Sigmoid colon (tissue), 4 donors: ENCODE results near the gene MYLK.

ENCODE experiments used
- EP300 ChIP-seq, 4 donors: sonication (generic); formaldehyde crosslinking; IDR thresholded peaks; one replicate each; pipeline ENCODE4 v1.6.1; 2017; ENCODE audit warnings: antibody characterized with exemption in 4 of 4
- POLR2A ChIP-seq, 2 donors: fragments of 450-650 bp; IDR thresholded peaks; one replicate each; pipeline ENCODE4 v1.6.1; 2016; ENCODE audit warnings: antibody characterized with exemption in 2 of 2, mild to moderate bottlenecking in 2 of 2, moderate library complexity in 2 of 2
- POLR2AphosphoS5 ChIP-seq, 4 donors: sonication (generic); formaldehyde crosslinking; IDR thresholded peaks; one replicate each; pipeline ENCODE4 v1.6.1; 2017; ENCODE audit warnings: antibody characterized with exemption in 4 of 4
- TF ChIP-seq, protein P1 (sequence below), 4 experiments: fragments of 450-650 bp in 3 of 4; fragments of 200-600 bp in 1 of 4; IDR thresholded peaks; one replicate each; pipeline ENCODE4 v1.5.1; 2016 to 2019; ENCODE audit warnings: antibody characterized with exemption in 4 of 4, mild to moderate bottlenecking in 3 of 4, moderate library complexity in 2 of 4

DNA sequence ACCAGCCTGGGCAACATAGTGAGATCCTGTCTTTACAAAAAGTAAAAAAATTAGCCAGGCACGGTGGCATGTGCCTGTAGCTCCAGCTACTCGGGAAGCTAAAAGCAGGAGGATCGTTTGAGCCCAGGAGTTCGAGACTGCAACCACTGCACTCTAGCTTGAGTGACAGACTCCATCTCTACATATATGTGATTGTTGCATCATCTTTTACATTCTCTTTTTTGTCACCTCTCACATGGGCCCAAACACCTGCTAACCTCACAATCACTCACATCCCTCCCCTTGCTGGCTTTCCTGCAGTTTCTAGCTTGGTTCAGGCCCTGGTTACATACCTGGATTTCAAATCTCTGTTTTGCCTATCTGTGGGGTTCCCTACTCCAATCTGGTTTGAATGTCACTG is 19.4 kb downstream of the MYLK start:
- TF ChIP-seq, protein P1, sequence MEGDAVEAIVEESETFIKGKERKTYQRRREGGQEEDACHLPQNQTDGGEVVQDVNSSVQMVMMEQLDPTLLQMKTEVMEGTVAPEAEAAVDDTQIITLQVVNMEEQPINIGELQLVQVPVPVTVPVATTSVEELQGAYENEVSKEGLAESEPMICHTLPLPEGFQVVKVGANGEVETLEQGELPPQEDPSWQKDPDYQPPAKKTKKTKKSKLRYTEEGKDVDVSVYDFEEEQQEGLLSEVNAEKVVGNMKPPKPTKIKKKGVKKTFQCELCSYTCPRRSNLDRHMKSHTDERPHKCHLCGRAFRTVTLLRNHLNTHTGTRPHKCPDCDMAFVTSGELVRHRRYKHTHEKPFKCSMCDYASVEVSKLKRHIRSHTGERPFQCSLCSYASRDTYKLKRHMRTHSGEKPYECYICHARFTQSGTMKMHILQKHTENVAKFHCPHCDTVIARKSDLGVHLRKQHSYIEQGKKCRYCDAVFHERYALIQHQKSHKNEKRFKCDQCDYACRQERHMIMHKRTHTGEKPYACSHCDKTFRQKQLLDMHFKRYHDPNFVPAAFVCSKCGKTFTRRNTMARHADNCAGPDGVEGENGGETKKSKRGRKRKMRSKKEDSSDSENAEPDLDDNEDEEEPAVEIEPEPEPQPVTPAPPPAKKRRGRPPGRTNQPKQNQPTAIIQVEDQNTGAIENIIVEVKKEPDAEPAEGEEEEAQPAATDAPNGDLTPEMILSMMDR (IDR thresholded peaks at IDR 0.05), result no peak
- TF ChIP-seq POLR2AphosphoS5 (IDR thresholded peaks at IDR 0.05) (no peak), POLR2A (IDR thresholded peaks at IDR 0.05) (no peak), EP300 (IDR thresholded peaks at IDR 0.05) (no peak)
